Cerebellar nuclear complex (tissue), 1 donor: ENCODE data around the gene EIF3A.

ENCODE experiments used
- DNase-seq, 2 experiments: peaks; one replicate each; lab custom pipeline; 2025; lab: John Stamatoyannopoulos, UW

Gene EIF3A

DNA sequence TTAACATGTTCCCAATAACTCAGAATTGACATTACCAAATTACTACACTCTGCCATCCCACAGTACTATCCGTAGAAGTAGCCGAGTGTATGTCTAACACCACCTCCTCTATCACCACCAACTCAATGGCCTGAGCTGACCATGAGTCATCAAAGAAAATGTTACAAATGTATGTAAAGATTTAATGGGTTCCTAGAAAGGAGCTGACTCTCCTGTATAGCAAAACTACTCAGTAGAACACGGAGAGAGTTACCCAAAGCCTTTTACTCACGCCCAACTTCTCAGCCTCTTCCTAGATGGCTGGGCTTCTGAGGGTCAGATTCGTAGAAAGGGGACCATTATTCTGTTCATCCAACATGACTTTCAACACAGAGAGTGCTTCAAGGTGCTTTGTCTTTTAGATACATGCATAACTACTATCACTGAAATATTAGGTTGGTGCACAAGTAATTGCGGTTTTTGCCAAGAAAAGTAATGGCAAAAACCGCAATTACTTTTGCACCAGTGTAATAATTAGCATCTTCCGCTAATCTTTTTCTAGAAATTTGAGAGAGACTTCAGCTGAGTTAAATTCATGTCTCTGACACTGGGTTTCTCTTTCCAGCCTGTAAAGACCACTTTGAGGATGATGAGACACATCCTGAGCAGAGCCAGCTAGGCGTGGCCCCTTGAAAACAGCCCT, 75.1 kb downstream of the EIF3A start:
- DNase-seq: no peak

GRCh38 chr10:119003572-119004289, 76.9 kb downstream of the EIF3A start:
- no peak for DNase-seq

GRCh38 chr10:119001717-119002500, 78.7 kb downstream of the EIF3A start:
- DNase-seq: no peak

DNA sequence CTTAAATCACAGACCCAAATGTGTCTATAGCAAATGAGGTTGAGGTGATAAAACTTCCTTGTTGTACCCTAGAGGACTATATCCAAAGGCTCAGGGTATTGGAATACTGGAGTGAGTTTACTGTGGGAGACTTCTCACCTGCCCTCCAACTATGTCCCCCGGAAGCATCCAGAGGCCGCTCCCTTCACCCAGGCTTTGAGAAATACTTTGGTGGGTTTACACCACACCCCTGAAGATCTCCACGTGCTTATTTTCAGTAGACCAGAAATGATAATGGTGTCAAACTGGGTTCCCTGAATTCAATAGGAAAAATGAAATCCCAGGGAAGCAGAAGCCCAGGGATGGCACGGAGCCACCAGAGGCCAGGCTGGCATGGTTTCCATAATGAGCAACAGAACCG, 82.4 kb downstream of the EIF3A start:
- no peak for DNase-seq

- DNase-seq: no peak
Measured at GRCh38 chr10:118997379-118997778, 83.2 kb downstream of the EIF3A start.

GRCh38 chr10:118995739-118996138, 84.9 kb downstream of the EIF3A start:
- no peak for DNase-seq

- no peak for DNase-seq
Measured at GRCh38 chr10:118994321-118994720, 86.3 kb downstream of the EIF3A start.

DNA sequence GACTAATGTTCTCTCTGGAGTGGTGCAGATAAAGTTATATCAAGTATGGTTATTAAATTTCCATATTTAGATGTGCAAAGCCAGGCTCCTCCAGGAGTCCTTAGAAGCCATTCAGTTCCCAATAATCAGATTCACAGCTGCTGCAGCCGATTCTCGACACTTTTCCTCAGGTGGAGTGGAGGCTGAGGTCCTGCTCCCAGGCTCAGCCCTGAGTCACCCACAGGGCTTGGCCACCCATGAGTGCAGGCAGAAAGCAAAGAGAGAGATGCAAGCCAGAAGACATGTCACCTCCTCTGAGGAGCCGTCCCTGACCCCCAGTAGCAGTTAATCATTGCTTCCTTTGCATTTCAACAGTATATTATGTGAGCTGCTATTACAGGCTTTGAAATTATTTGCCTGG, 87.4 kb downstream of the EIF3A start:
- no peak for DNase-seq

DNA sequence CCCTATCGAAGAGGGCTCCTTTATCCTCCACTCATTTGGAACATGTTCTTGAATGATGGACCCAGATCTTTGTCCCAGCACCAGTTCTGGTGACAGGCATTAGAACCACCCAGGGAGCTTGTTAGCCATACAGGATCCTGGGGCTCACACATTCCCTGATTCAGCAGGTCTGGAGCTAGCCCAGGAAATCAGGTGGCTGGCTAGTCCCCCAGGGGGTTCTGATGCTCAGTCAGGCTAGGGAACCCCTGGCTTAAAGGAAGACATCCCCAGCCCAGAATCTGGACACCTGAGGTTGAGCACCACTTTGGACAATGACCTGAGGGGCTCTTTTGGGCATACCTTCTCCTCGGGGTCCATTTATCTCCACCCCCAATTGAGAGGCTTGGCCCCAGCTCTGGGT, 88.1 kb downstream of the EIF3A start:
- no peak for DNase-seq

GRCh38 chr10:118990326-118990725, 90.3 kb downstream of the EIF3A start:
- DNase-seq: no peak

GRCh38 chr10:118986815-118987790, 93.5 kb downstream of the EIF3A start:
- DNase-seq: no peak

GRCh38 chr10:118985576-118985975, 95.0 kb downstream of the EIF3A start:
- no peak for DNase-seq
